NCI-H526 (cell line): ENCODE measurements around the gene HMOX1.
"Not testable (repeated sequence)": the region's sequence is repeated elsewhere in the genome, so short reads cannot be mapped to it uniquely, and the experiment has no call there.

ENCODE experiments used
- DNase-seq, 2 experiments: peaks; one replicate each; lab custom pipeline; 2025; lab: John Stamatoyannopoulos, UW

HMOX1 gene

GRCh38 chr22:35380013-35380412, 883 bp upstream of the HMOX1 start:
- no peak for DNase-seq

DNA sequence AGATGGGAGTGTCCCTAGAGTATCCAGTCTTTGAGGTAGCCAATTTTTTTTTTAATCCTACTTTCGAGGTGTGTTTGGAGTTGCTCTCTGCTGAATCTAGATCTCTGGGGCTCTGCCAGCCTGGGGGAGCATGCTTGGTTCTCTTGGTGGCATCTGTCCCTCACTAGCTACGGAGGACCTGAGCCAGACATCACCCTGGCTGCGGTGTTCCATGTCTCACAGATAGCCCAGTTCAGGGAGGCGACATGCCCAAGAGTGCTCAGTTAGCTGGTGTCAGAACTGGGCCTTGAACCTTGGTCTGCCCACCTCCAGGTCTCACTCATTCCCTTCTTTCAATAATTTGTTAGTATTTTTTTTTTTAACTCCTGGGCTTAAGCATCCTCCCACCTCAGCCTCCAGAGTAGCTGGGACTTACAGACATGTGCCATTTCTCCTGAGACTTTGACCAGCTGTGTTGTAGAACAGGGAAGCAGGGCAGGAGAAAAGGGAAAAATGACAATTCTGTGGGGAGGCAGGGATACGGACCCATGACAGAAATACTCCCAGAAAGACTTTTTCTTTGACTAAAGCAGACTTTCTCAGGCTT, 621 bp downstream of the HMOX1 start:
- no peak for DNase-seq

- no peak for DNase-seq
These were observed 2.8 kb downstream of the HMOX1 start for GRCh38 chr22:35383679-35384071.

- DNase-seq: no peak
These were observed 3.6 kb downstream of the HMOX1 start for GRCh38 chr22:35384527-35384926.

GRCh38 chr22:35384975-35385588, 4.2 kb downstream of the HMOX1 start:
- DNase-seq: no peak

GRCh38 chr22:35386670-35387288, 5.9 kb downstream of the HMOX1 start:
- no peak for DNase-seq

DNA sequence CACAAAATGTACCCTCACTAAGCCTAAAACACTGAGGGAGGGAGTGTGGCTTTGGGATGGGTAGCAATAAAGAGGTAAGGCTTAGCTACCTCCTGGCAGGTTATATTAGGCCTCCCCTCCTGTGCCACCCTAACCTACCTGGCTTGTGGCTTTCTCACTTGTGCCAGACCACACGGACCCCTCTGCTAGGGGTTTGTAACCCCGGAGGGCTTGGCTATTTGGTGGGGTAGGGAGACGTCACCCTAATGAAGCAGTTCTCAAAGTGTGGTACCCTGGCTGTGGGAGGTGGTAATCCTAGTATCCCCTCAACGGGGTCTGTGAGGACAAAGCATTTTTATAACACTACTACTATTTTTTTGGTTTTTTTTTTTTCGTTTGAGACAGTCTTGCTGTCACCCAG, 10.0 kb downstream of the HMOX1 start:
- DNase-seq: no peak

DNA sequence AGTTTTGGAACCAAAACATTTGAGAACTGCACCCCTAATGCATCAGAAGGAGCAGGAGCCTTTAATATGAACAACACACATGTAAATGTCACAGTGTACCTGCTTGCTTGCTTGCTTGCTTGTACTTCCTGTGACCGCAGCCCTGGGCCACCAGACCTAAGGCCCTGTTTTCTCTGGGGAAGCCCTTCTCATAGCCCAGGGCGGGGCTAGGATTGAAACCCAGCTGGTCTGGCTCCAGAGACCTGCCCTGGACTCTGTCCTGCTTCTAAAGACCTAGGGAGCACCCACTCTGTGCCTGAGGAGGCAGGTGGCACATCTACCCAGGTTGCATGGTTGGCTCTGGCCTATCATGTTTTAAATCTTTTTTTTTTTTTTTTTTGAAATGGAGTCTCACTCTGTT, 11.5 kb downstream of the HMOX1 start:
- no peak for DNase-seq

GRCh38 chr22:35393116-35394010, 12.5 kb downstream of the HMOX1 start:
- no peak for DNase-seq

- no peak for DNase-seq
These were observed 13.1 kb downstream of the HMOX1 start for GRCh38 chr22:35394011-35394312.

- no peak for DNase-seq
These were observed 14.1 kb downstream of the HMOX1 start for GRCh38 chr22:35394810-35395563.

- not testable (repeated sequence) for DNase-seq
These were observed 15.7 kb downstream of the HMOX1 start for GRCh38 chr22:35396622-35397021.

- DNase-seq: no peak
These were observed 16.4 kb downstream of the HMOX1 start for GRCh38 chr22:35397095-35397904.

DNA sequence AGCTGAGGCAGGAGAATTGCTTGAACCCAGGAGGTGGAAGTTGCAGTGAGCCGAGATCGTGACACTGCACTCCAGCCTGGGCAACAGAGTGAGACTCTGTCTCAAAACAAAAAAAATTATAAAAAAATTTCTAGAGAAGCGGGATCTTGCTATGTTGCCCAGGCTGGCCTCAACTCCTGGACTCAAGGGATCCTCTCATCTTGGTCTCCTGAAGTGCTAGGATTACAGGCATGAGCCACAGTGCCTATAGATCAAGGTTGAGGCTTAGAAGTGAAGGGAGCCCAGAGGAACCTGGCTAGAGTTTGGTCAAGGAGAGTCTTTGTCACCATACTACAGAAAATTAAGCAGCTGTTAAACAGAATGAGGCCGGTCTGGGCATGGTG, 17.7 kb downstream of the HMOX1 start:
- no peak for DNase-seq

DNA sequence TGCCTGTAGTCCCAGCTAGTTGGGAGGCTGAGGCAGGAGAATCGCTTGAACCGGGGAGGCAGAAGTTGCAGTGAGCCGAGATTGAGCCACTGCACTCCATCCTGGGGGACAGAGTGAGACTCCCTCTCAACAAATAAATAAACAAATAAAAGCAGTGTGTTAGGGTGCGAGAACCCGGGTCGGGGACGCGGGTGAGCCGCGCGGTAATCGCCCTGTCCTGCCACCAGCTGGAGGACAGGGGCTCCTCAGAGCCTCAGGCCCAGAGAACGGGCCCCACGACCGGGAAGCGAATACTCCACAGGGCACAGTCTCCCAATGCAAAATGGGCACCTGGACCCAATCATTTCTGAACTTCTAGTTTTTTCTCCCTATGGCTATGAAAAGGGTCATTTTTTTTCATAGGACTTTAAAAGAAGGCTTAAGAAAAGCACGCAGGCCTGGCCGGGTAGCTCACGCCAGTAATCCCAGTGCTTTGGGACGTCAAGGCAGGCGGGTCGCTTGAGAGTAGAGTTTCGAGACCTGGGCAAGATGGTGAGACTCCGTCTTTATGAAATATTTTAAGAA, 18.3 kb downstream of the HMOX1 start:
- DNase-seq: no peak

DNA sequence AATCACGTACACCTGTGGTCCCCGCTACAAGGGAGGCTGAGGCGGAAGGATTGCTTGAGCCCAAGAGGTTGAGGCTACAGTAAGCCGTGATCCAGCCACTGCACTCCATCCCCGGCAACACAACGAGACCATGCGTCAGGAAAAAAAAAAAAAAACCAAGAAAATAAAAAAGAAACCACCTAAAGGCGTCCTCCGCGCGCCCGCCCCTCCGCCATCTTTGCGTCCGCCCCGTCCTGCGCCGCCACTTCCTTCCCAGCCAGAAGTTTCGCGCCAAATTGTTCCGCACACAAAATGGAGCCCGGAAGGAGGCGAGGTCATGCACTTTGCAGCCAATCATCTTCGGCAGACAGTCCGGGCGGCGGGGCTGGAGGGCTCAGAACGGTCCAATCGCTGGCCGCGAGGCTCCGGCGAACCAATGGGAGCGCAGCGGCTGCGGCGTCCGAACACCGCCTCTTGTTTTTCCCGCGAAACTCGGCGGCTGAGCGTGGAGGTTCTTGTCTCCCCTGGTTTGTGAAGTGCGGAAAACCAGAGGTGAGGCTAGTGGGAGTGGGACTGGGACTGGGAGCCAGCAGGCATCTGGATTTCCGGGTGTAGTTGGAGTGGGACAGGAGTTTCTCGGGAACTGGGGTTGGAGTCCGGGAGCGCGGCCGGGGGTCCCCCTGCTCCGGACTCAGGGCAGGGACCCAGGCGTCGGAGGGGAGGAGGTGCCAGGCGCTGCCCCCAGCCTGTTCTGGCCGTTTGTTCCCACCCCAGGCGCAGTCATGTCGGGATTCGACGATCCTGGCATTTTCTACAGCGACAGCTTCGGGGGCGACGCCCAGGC, 19.0 kb downstream of the HMOX1 start, which contains the start of gene MCM5:
TSS of gene MCM5 (plus strand) at position 463 of the 823 bp plus-strand sequence. CDS start at position 762, 299 bp downstream.
- DNase-seq: peak; percentile 90 to 96

GRCh38 chr22:35400501-35400790, 19.6 kb downstream of the HMOX1 start:
- DNase-seq: peak in 1 of 2 experiments; percentile 24

GRCh38 chr22:35401863-35402262, 21.0 kb downstream of the HMOX1 start:
- no peak for DNase-seq

- DNase-seq: no peak
These were observed 22.5 kb downstream of the HMOX1 start for GRCh38 chr22:35403356-35403755.

DNA sequence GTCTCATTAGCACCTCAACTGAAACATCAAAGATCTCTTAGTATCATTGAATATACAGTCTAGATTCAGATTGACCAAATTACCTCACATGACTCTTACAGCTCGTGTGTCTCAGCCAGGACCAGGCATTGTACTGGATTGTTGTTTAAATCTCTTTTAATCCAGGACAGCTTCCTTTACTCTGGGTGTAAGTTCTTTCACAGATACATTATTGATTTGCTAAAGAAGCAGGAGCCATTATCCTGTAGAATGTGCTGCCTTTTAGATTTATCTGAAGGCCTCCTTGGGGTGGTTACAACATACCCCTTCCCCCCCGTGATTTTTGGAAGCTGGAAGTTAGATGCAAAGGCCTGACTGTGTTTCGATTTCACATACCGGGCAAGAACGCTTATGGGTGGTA, 23.3 kb downstream of the HMOX1 start:
- no peak for DNase-seq
